ENCODE results near the gene ATP8A1. TPM values are rescaled to one million over a fixed set of nuclear protein-coding genes. Genes with fewer than 3 reads are reported as not detected.
A peak's percentile ranks its signal among the peaks of the same experiment; 100 is the strongest.

ATP8A1 gene
- total and polyA plus RNA-seq, 8 donors = 4.8 to 15.3 (median 10.8) TPM

GRCh38 chr4:42498040-42498439, 158.9 kb downstream of the ATP8A1 start:
- TF ChIP-seq CTCF (IDR thresholded peaks at IDR 0.05) = no peak
- 75 to 83% methylated on average over 2 of the region's 2 CpGs for WGBS, 2 donors
- Histone ChIP-seq H3K27ac (no peak overlapping the region), H3K9me3 (no peaks in the 10 kb centered on the region), H3K27me3 (no peaks in the 10 kb centered on the region), H3K4me3 (no peak overlapping the region), H3K36me3 (no peaks in the 10 kb centered on the region), H3K4me1 (peaks cover 0 to 7% (median 0%) of the 10 kb centered on the region in 3 donors)
- FAIRE-seq = no peak
- no peak for DNase-seq
- ATAC-seq = no peak
- intact Hi-C loops (cut with DNase I) = no loop called here

- Histone ChIP-seq H3K9me3 (no peaks in the 10 kb centered on the region), H3K4me3 (no peak overlapping the region), H3K27me3 (no peaks in the 10 kb centered on the region), H3K36me3 (no peaks in the 10 kb centered on the region), H3K27ac (no peak overlapping the region), H3K4me1 (peaks cover 0 to 12% (median 0%) of the 10 kb centered on the region in 3 donors)
- WGBS, 2 donors = 77 to 78% methylated on average over 8 of the region's 8 CpGs
- TF ChIP-seq CTCF (IDR thresholded peaks at IDR 0.05) = no peak
- ATAC-seq (no peak), FAIRE-seq (no peak), DNase-seq (no peak)
- intact Hi-C loops (cut with DNase I) = no loop called here
These were observed 159.6 kb downstream of the ATP8A1 start for GRCh38 chr4:42497142-42497910.

- FAIRE-seq = no peak
- Histone ChIP-seq H3K4me3 (no peak overlapping the region), H3K27me3 (no peaks in the 10 kb centered on the region), H3K9me3 (no peaks in the 10 kb centered on the region), H3K27ac (no peak overlapping the region), H3K36me3 (no peaks in the 10 kb centered on the region), H3K4me1 (peaks cover 0 to 13% (median 0%) of the 10 kb centered on the region in 3 donors)
- intact Hi-C loops (cut with DNase I) = no loop called here
- WGBS, 2 donors = 54 to 55% methylated on average over 7 of the region's 7 CpGs
- TF ChIP-seq CTCF (IDR thresholded peaks at IDR 0.05) = no peak
- DNase-seq = peak in 1 of 6 donors; percentile 4
- ATAC-seq = peak; percentile 85 to 92 (median 88)
These were observed 163.9 kb downstream of the ATP8A1 start for GRCh38 chr4:42492962-42493361.

- intact Hi-C loops (cut with DNase I) = no loop called here
- Histone ChIP-seq H3K4me3 (no peak overlapping the region), H3K36me3 (no peaks in the 10 kb centered on the region), H3K9me3 (no peaks in the 10 kb centered on the region), H3K4me1 (peaks cover 0 to 7% (median 0%) of the 10 kb centered on the region in 3 donors), H3K27me3 (no peaks in the 10 kb centered on the region), H3K27ac (no peak overlapping the region)
- ATAC-seq = no peak
- WGBS, 2 donors = 95 to 100% methylated on average over 3 of the region's 3 CpGs
- no peak for DNase-seq
- no peak for TF ChIP-seq CTCF (IDR thresholded peaks at IDR 0.05)
- FAIRE-seq = no peak
These were observed 166.9 kb downstream of the ATP8A1 start for GRCh38 chr4:42490015-42490414.

- no peak for TF ChIP-seq CTCF (IDR thresholded peaks at IDR 0.05)
- DNase-seq (no peak), FAIRE-seq (no peak), ATAC-seq (no peak)
- no peaks in the 10 kb centered on the region for H3K9me3 ChIP-seq
- 86% methylated on average over 6 of the region's 6 CpGs for WGBS, 2 donors
- no peak overlapping the region for H3K27ac ChIP-seq
- H3K4me1 ChIP-seq = peaks cover 0 to 7% (median 0%) of the 10 kb centered on the region in 3 donors
- H3K36me3 ChIP-seq = no peaks in the 10 kb centered on the region
- no peak overlapping the region for H3K4me3 ChIP-seq
- no peaks in the 10 kb centered on the region for H3K27me3 ChIP-seq
- intact Hi-C loops (cut with DNase I) = no loop called here
These were observed 167.8 kb downstream of the ATP8A1 start for GRCh38 chr4:42489095-42489494.
